Measurements from ENCODE around the gene METTL23. TPM values are rescaled to one million over a fixed set of nuclear protein-coding genes. Genes with fewer than 3 reads are reported as not detected.

METTL23 gene
- total RNA-seq, 1 donor from 2014 or later = 36.3 TPM

DNA sequence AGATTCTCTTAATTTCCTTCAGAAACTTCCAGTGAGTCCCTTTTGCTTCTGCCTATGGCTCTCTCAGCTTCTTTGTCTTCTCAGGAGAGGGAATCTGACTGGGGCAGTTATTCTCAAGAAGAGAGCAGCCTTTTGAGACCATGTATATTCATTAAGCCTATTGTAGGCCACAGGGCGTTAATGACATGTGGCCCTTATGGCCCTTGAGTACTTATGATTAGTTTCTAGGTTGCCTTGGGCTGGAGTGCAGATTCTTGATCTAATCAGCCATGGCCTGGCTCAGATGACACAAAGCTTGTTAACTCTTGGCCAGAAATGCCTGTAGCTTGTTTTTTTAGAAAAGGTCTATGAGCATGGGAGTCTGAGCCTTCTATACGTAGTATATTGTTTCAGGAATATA lies 28.6 kb downstream of the METTL23 start:
- Mint-ChIP-seq H3K4me1 (ENCODE audit: unreplicated experiment) (peaks cover 7% of the 10 kb centered on the region), H3K4me3 (ENCODE audit: unreplicated experiment) (no peak overlapping the region), H3K9me3 (ENCODE audit: unreplicated experiment) (no peaks in the 10 kb centered on the region), H3K36me3 (ENCODE audit: unreplicated experiment) (peaks cover 22% of the 10 kb centered on the region), H3K27ac (ENCODE audit: unreplicated experiment) (no peak overlapping the region), H3K27me3 (ENCODE audit: unreplicated experiment) (no peaks in the 10 kb centered on the region)
- no peak for DNase-seq (ENCODE audit: extremely low spot score, unreplicated experiment)
- TF ChIP-seq, protein P1, sequence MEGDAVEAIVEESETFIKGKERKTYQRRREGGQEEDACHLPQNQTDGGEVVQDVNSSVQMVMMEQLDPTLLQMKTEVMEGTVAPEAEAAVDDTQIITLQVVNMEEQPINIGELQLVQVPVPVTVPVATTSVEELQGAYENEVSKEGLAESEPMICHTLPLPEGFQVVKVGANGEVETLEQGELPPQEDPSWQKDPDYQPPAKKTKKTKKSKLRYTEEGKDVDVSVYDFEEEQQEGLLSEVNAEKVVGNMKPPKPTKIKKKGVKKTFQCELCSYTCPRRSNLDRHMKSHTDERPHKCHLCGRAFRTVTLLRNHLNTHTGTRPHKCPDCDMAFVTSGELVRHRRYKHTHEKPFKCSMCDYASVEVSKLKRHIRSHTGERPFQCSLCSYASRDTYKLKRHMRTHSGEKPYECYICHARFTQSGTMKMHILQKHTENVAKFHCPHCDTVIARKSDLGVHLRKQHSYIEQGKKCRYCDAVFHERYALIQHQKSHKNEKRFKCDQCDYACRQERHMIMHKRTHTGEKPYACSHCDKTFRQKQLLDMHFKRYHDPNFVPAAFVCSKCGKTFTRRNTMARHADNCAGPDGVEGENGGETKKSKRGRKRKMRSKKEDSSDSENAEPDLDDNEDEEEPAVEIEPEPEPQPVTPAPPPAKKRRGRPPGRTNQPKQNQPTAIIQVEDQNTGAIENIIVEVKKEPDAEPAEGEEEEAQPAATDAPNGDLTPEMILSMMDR (IDR thresholded peaks at IDR 0.05) = no peak

DNA sequence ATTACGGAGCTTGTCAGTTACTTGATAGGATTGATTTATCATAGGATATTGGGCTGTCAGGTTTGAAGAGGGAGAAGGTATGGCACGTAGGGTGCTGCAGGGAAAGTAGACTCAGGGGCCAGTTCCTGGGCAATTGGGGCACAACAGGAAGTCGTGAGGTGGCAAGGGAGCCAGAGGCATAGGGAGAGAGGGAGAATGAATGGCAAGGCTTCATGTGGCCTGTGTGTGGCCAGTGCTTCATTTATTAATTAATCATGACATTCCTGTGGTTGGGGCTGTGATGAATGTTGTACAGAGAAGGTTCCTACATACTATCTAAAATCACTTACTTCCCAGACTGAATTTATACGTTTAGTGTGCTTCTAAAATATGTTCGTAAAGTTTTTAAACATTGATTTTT lies 30.6 kb downstream of the METTL23 start:
- peaks cover 27% of the 10 kb centered on the region for H3K36me3 Mint-ChIP-seq (ENCODE audit: unreplicated experiment)

DNA sequence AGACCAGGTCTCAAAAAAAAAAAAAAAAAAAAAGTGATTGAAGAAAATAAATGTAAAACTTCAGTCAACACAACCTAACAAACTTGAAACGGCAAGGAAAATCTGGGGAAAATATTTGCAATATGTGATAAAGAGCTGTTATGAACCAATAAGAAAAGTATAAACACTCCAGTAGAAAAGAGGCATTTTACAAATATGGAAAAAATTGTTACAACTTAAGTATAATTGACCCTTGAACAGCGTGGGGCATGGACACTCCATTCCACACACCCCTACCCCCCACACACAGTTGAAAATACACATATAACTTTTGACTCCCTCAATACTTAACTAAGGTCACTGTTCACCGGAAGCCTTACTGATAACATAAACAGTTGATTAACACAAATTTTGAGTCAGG lies 31.9 kb downstream of the METTL23 start:
- Mint-ChIP-seq H3K27ac (ENCODE audit: unreplicated experiment) (no peak overlapping the region), H3K4me1 (ENCODE audit: unreplicated experiment) (peaks cover 2% of the 10 kb centered on the region), H3K4me3 (ENCODE audit: unreplicated experiment) (no peak overlapping the region), H3K36me3 (ENCODE audit: unreplicated experiment) (peaks cover 27% of the 10 kb centered on the region), H3K27me3 (ENCODE audit: unreplicated experiment) (no peaks in the 10 kb centered on the region), H3K9me3 (ENCODE audit: unreplicated experiment) (no peaks in the 10 kb centered on the region)
- TF ChIP-seq, protein P1 (IDR thresholded peaks at IDR 0.05) = no peak
- DNase-seq (ENCODE audit: extremely low spot score, unreplicated experiment) = no peak

More for the DNA sequence above, 30.6 kb downstream of the METTL23 start:
- TF ChIP-seq, protein P1 (IDR thresholded peaks at IDR 0.05) = no peak
- no peak overlapping the region for H3K4me3 Mint-ChIP-seq (ENCODE audit: unreplicated experiment)
- H3K27ac Mint-ChIP-seq (ENCODE audit: unreplicated experiment) = no peak overlapping the region
- no peaks in the 10 kb centered on the region for H3K27me3 Mint-ChIP-seq (ENCODE audit: unreplicated experiment)
- H3K9me3 Mint-ChIP-seq (ENCODE audit: unreplicated experiment) = no peaks in the 10 kb centered on the region
- no peak for DNase-seq (ENCODE audit: extremely low spot score, unreplicated experiment)
- H3K4me1 Mint-ChIP-seq (ENCODE audit: unreplicated experiment) = peaks cover 7% of the 10 kb centered on the region

DNA sequence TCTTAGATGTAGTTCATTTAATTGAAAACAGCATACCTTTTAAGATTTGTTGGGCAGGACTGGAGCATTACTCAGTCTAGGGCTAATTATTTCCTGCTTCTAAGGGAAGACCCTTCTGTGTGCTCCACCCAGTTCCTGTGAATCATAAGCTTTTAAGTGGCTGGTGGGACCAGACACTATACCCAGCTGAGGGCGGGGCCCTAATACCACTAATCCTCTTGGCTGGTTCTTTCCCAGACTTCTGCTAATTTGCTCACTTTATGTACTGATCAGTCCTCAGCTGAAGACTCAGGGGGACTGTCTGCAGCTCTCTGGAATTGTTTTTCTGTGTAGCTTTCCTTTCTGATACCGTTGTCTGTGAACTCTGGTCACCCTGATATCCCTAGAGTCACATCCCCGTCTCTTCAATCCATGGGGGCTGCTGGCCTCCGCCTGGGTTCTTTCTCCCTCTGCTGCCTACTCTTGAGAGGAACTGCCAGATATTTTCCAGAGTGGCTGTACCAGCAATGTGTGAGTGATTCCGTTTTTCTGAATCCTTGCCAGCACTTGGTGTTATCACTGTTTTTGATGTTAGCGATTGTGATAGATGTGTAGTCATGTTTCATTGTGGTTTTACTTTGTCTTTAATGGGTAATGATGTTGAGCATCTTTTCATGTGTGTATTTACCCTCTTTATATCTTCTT lies 46.3 kb downstream of the METTL23 start:
- Mint-ChIP-seq H3K36me3 (ENCODE audit: unreplicated experiment) (peaks cover 48% of the 10 kb centered on the region), H3K4me3 (ENCODE audit: unreplicated experiment) (peak overlapping the region; percentile 3), H3K27me3 (ENCODE audit: unreplicated experiment) (no peaks in the 10 kb centered on the region), H3K9me3 (ENCODE audit: unreplicated experiment) (no peaks in the 10 kb centered on the region), H3K27ac (ENCODE audit: unreplicated experiment) (peak overlapping the region; percentile 76), H3K4me1 (ENCODE audit: unreplicated experiment) (peaks cover 10% of the 10 kb centered on the region)
- TF ChIP-seq, protein P1 (IDR thresholded peaks at IDR 0.05) = no peak
- DNase-seq (ENCODE audit: extremely low spot score, unreplicated experiment) = no peak

DNA sequence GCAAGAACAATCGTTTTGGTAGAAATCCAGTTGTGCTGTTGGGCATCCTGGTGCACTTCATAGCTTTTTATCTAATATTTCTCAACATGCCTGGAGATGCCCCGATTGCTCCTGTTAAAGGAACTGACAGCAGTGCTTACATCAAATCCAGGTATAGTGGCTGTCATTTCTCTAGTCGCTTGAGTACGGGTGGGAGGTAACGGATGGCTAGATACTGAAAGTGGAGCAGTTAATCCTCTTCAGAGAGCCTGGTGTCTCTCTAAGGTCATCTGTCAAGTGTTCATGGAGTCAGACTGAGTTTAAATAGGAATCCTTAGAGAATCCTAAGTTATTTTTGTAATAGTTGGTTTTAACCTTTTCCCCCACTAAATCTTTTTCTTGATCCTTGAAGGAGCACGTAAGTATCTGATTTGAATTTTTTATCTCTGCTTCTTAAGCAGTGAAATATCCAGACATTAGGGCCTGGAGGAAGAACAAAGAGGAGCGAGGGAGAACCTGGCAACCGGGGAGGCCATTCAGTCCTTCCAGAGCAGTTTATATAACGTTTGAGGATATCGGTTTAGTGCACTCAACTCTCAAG lies 48.5 kb downstream of the METTL23 start:
- Mint-ChIP-seq H3K27ac (ENCODE audit: unreplicated experiment) (no peak overlapping the region), H3K27me3 (ENCODE audit: unreplicated experiment) (no peaks in the 10 kb centered on the region), H3K9me3 (ENCODE audit: unreplicated experiment) (no peaks in the 10 kb centered on the region), H3K4me3 (ENCODE audit: unreplicated experiment) (no peak overlapping the region), H3K4me1 (ENCODE audit: unreplicated experiment) (peaks cover 15% of the 10 kb centered on the region), H3K36me3 (ENCODE audit: unreplicated experiment) (peaks cover 49% of the 10 kb centered on the region)
- TF ChIP-seq, protein P1 (IDR thresholded peaks at IDR 0.05) = no peak
- DNase-seq (ENCODE audit: extremely low spot score, unreplicated experiment) = no peak

Data from osteocyte (in vitro differentiated cells).